Measurements from ENCODE around the gene ZPLD1.
A peak's percentile ranks its signal among the peaks of the same experiment; 100 is the strongest.

Gene ZPLD1

GRCh38 chr3:102434715-102435114 lies at the start of gene ZPLD1:
Gene ZPLD1, plus strand, starts transcription at chr3:102435015. Its CDS starts 3,473 bp downstream, at chr3:102438488.
- no peak for DNase-seq (ENCODE audit: low read depth)

GRCh38 chr3:102390171-102390864 lies 44.5 kb upstream of the ZPLD1 start:
- DNase-seq (ENCODE audit: low read depth), result no peak

- no peak for DNase-seq (ENCODE audit: low read depth)
Observed at GRCh38 chr3:102390916-102391315, 43.9 kb upstream of the ZPLD1 start.

- DNase-seq (ENCODE audit: low read depth), result no peak
Observed at GRCh38 chr3:102391491-102391890, 43.3 kb upstream of the ZPLD1 start.

- no peak for DNase-seq (ENCODE audit: low read depth)
Observed at GRCh38 chr3:102394517-102394916, 40.3 kb upstream of the ZPLD1 start.

GRCh38 chr3:102398176-102398575 lies 36.6 kb upstream of the ZPLD1 start:
- DNase-seq (ENCODE audit: low read depth), result no peak

GRCh38 chr3:102398666-102399065 lies 36.1 kb upstream of the ZPLD1 start:
- DNase-seq (ENCODE audit: low read depth), result no peak

GRCh38 chr3:102400142-102400541 lies 34.7 kb upstream of the ZPLD1 start:
- no peak for DNase-seq (ENCODE audit: low read depth)

GRCh38 chr3:102400766-102401165 lies 34.0 kb upstream of the ZPLD1 start:
- no peak for DNase-seq (ENCODE audit: low read depth)

- DNase-seq (ENCODE audit: low read depth), result no peak
Observed at GRCh38 chr3:102410616-102411015, 24.2 kb upstream of the ZPLD1 start.

GRCh38 chr3:102415553-102415952 lies 19.3 kb upstream of the ZPLD1 start:
- no peak for DNase-seq (ENCODE audit: low read depth)

- no peak for DNase-seq (ENCODE audit: low read depth)
Observed at GRCh38 chr3:102419786-102420185, 15.0 kb upstream of the ZPLD1 start.

- peak; percentile 38 for DNase-seq (ENCODE audit: low read depth)
Observed at GRCh38 chr3:102441832-102442231, 7.0 kb downstream of the ZPLD1 start.

GRCh38 chr3:102443021-102443420 lies 8.2 kb downstream of the ZPLD1 start:
- peak; percentile 42 for DNase-seq (ENCODE audit: low read depth)

GRCh38 chr3:102444101-102444500 lies 9.3 kb downstream of the ZPLD1 start:
- peak; percentile 76 for DNase-seq (ENCODE audit: low read depth)

GRCh38 chr3:102447272-102447671 lies 12.5 kb downstream of the ZPLD1 start:
- DNase-seq (ENCODE audit: low read depth), result peak; percentile 68

- DNase-seq (ENCODE audit: low read depth), result no peak
Observed at GRCh38 chr3:102449341-102449740, 14.5 kb downstream of the ZPLD1 start.

GRCh38 chr3:102449930-102450329 lies 15.1 kb downstream of the ZPLD1 start:
- no peak for DNase-seq (ENCODE audit: low read depth)

- DNase-seq (ENCODE audit: low read depth), result no peak
Observed at GRCh38 chr3:102450976-102451375, 16.2 kb downstream of the ZPLD1 start.

- no peak for DNase-seq (ENCODE audit: low read depth)
Observed at GRCh38 chr3:102451543-102451942, 16.7 kb downstream of the ZPLD1 start.

- DNase-seq (ENCODE audit: low read depth), result no peak
Observed at GRCh38 chr3:102454181-102454580, 19.4 kb downstream of the ZPLD1 start.

- no peak for DNase-seq (ENCODE audit: low read depth)
Observed at GRCh38 chr3:102457644-102458043, 22.8 kb downstream of the ZPLD1 start.

- DNase-seq (ENCODE audit: low read depth), result no peak
Observed at GRCh38 chr3:102460579-102460978, 25.8 kb downstream of the ZPLD1 start.

- DNase-seq (ENCODE audit: low read depth), result no peak
Observed at GRCh38 chr3:102464261-102464660, 29.4 kb downstream of the ZPLD1 start.

All from fibroblast of gingiva (primary cell).